Esophagus squamous epithelium (tissue), 4 donors: ENCODE measurements around the gene NOSTRIN.

Source experiments
- POLR2A ChIP-seq, 4 donors: fragments of 450-650 bp; IDR thresholded peaks; one replicate each; pipeline ENCODE4 v1.6.1; 2017; ENCODE audit warnings: antibody characterized with exemption in 4 of 4, mild to moderate bottlenecking in 4 of 4, moderate library complexity in 3 of 4
- TF ChIP-seq, protein P1 (sequence below), 6 experiments: fragments of 450-650 bp in 4 of 6; fragments of 200-600 bp in 2 of 6; sonication (generic) in 2 of 6; IDR thresholded peaks; one replicate each; pipeline ENCODE4 v1.5.1; 2016 to 2019; ENCODE audit warnings: antibody characterized with exemption in 6 of 6, mild to moderate bottlenecking in 4 of 6, moderate library complexity in 4 of 6

- TF ChIP-seq, protein P1, sequence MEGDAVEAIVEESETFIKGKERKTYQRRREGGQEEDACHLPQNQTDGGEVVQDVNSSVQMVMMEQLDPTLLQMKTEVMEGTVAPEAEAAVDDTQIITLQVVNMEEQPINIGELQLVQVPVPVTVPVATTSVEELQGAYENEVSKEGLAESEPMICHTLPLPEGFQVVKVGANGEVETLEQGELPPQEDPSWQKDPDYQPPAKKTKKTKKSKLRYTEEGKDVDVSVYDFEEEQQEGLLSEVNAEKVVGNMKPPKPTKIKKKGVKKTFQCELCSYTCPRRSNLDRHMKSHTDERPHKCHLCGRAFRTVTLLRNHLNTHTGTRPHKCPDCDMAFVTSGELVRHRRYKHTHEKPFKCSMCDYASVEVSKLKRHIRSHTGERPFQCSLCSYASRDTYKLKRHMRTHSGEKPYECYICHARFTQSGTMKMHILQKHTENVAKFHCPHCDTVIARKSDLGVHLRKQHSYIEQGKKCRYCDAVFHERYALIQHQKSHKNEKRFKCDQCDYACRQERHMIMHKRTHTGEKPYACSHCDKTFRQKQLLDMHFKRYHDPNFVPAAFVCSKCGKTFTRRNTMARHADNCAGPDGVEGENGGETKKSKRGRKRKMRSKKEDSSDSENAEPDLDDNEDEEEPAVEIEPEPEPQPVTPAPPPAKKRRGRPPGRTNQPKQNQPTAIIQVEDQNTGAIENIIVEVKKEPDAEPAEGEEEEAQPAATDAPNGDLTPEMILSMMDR (IDR thresholded peaks at IDR 0.05), result peak in 5 of 6 experiments; percentile 51 to 76 (median 69)
- TF ChIP-seq POLR2A (IDR thresholded peaks at IDR 0.05), result no peak
Observed at GRCh38 chr2:168773719-168774521, 28.5 kb upstream of the NOSTRIN start.
